ENCODE data around the gene RAB11FIP4.

Gene RAB11FIP4

DNA sequence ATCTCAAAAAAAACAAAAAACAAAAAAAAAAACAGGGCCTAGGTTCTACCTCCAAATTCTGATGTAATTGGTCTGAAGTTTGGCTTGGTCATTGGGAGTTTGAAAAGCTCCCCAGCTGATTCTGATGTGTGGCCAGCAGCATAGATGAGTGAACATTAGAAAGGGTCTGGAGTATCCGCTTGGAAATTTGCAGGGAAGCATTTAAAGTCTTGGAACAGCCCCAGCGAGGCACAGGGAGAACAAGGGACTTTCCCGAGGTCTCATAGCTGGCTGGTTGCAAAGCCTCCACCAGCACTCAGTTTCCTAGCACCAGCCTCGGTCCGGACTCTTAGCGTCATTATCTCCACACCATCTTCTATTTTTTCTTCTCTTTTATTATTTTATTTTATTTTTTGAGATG, 70.8 kb downstream of the RAB11FIP4 start:
- H3K4me1 ChIP-seq (ENCODE audit: control insufficient read depth, low read length): no peaks in the 10 kb centered on the region
- H3K9me3 ChIP-seq (ENCODE audit: control insufficient read depth, insufficient read depth, low read length): no peaks in the 10 kb centered on the region
- no peaks in the 10 kb centered on the region for H3K36me3 ChIP-seq (ENCODE audit: control insufficient read depth, low read length)
- no peaks in the 10 kb centered on the region for H4K20me1 ChIP-seq (ENCODE audit: control insufficient read depth, insufficient read depth, low read depth, low read length)
- no peaks in the 10 kb centered on the region for H3F3A ChIP-seq (ENCODE audit: control insufficient read depth, insufficient read depth)
- no peak overlapping the region for H3K27ac ChIP-seq (ENCODE audit: low read depth, low read length)
- TF ChIP-seq EZH2phosphoT487 (IDR thresholded peaks at IDR 0.05; ENCODE audit: borderline replicate concordance, low read length): no peak
- TF ChIP-seq, protein P1, sequence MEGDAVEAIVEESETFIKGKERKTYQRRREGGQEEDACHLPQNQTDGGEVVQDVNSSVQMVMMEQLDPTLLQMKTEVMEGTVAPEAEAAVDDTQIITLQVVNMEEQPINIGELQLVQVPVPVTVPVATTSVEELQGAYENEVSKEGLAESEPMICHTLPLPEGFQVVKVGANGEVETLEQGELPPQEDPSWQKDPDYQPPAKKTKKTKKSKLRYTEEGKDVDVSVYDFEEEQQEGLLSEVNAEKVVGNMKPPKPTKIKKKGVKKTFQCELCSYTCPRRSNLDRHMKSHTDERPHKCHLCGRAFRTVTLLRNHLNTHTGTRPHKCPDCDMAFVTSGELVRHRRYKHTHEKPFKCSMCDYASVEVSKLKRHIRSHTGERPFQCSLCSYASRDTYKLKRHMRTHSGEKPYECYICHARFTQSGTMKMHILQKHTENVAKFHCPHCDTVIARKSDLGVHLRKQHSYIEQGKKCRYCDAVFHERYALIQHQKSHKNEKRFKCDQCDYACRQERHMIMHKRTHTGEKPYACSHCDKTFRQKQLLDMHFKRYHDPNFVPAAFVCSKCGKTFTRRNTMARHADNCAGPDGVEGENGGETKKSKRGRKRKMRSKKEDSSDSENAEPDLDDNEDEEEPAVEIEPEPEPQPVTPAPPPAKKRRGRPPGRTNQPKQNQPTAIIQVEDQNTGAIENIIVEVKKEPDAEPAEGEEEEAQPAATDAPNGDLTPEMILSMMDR (IDR thresholded peaks at IDR 0.05; ENCODE audit: low read depth, low read length, poor library complexity, severe bottlenecking): no peak
- H3K79me2 ChIP-seq (ENCODE audit: control insufficient read depth, low read length): no peaks in the 10 kb centered on the region
- peaks cover 3% of the 10 kb centered on the region; the same call in 1 of the 2 replicates for H3K27me3 ChIP-seq (ENCODE audit: control insufficient read depth, low read length)
- H3K4me2 ChIP-seq (ENCODE audit: low read length): no peak overlapping the region
- no peak overlapping the region for H3K4me3 ChIP-seq (ENCODE audit: low read length)
- no peaks in the 10 kb centered on the region for H3K9me2 ChIP-seq (replicated peaks; ENCODE audit: control insufficient read depth, low read length)

DNA sequence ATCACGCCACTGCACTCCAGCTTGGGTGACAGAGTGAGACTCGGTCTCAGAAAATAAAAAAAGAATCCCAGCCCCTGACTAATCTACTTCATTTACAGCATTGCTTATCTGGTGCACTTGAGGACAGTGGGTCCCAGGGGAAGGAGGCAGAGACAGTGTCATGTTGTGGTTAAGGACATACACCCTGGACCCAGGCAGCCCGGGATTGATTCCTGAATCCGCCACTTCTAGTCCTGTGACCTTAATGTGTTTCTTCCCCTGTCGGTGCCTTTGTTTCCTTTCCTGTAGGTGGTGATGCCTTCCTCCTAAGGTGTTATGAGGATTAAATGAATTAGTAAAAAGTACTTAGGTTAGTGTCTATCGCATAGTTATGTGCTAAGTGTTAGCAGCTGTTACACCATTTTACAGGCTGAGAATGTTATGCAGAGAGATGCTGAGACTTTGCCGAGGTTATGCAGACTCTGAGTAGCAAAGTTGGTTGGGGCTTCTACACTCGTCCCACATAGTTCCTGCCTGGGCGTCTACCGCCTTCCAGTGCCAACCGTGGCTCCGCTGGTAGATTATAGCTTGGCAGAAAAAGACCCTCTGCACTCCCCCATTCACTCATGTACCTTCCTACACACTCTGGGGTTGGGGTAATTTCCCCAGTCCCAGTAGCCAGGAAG, 74.8 kb downstream of the RAB11FIP4 start:
- Histone ChIP-seq H3K27ac (ENCODE audit: low read depth, low read length) (no peak overlapping the region), H3K9me2 (replicated peaks; ENCODE audit: control insufficient read depth, low read length) (no peaks in the 10 kb centered on the region), H3K36me3 (ENCODE audit: control insufficient read depth, low read length) (no peaks in the 10 kb centered on the region), H3K4me1 (ENCODE audit: control insufficient read depth, low read length) (no peaks in the 10 kb centered on the region), H3K4me3 (ENCODE audit: low read length) (no peak overlapping the region), H3F3A (ENCODE audit: control insufficient read depth, insufficient read depth) (no peaks in the 10 kb centered on the region), H3K27me3 (ENCODE audit: control insufficient read depth, low read length) (no peaks in the 10 kb centered on the region), H3K4me2 (ENCODE audit: low read length) (no peak overlapping the region), H3K79me2 (ENCODE audit: control insufficient read depth, low read length) (no peaks in the 10 kb centered on the region), H3K9me3 (ENCODE audit: control insufficient read depth, insufficient read depth, low read length) (no peaks in the 10 kb centered on the region), H4K20me1 (ENCODE audit: control insufficient read depth, insufficient read depth, low read depth, low read length) (no peaks in the 10 kb centered on the region)
- TF ChIP-seq, protein P1 (IDR thresholded peaks at IDR 0.05; ENCODE audit: low read depth, low read length, poor library complexity, severe bottlenecking): no peak
- TF ChIP-seq EZH2phosphoT487 (IDR thresholded peaks at IDR 0.05; ENCODE audit: borderline replicate concordance, low read length): no peak

DNA sequence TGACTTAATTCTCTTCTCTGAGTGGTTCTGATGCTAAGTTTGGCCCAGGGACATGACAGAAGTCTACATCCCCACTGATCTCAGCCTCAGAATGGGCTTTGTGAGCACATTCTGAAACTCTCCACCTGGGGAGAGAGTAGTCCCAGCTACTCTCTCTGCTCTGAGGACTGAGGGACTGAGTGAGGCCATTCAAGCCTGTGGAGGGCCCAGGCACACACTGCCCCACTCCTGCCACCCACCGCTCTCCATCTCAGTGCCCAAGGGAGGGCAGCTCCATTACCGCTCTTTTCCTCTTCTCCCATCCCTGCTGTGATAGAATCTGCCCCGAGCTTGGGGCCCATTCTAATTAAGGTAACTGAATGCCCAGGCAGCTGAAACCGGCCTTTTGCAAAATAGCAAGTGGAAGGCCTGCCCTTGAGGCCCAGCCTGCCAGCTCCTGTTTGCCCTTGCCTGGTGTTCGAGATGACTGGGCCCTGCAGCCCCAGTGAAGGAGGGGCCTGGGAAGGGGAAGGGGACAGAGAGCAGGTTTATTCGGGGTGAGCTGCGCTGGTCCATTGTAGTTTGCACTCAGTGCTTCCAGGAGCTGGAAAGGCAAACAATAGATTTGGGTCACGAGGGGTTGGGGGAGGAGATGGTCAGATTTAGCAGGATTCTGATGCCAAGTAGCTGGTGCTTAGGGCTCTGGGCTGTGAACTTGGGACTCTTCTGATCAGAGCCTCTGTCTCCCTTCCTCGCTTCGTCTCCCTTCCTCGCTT, 76.2 kb downstream of the RAB11FIP4 start:
- no peak overlapping the region for H3K27ac ChIP-seq (ENCODE audit: low read depth, low read length)
- H3K4me2 ChIP-seq (ENCODE audit: low read length): no peak overlapping the region
- H3K79me2 ChIP-seq (ENCODE audit: control insufficient read depth, low read length): no peaks in the 10 kb centered on the region
- H3K36me3 ChIP-seq (ENCODE audit: control insufficient read depth, low read length): no peaks in the 10 kb centered on the region
- no peaks in the 10 kb centered on the region for H4K20me1 ChIP-seq (ENCODE audit: control insufficient read depth, insufficient read depth, low read depth, low read length)
- H3K27me3 ChIP-seq (ENCODE audit: control insufficient read depth, low read length): no peaks in the 10 kb centered on the region
- no peaks in the 10 kb centered on the region for H3K4me1 ChIP-seq (ENCODE audit: control insufficient read depth, low read length)
- no peaks in the 10 kb centered on the region for H3K9me3 ChIP-seq (ENCODE audit: control insufficient read depth, insufficient read depth, low read length)
- H3K9me2 ChIP-seq (replicated peaks; ENCODE audit: control insufficient read depth, low read length): no peaks in the 10 kb centered on the region
- TF ChIP-seq EZH2phosphoT487 (IDR thresholded peaks at IDR 0.05; ENCODE audit: borderline replicate concordance, low read length): no peak
- TF ChIP-seq, protein P1 (IDR thresholded peaks at IDR 0.05; ENCODE audit: low read depth, low read length, poor library complexity, severe bottlenecking): no peak
- H3F3A ChIP-seq (ENCODE audit: control insufficient read depth, insufficient read depth): no peaks in the 10 kb centered on the region
- H3K4me3 ChIP-seq (ENCODE audit: low read length): no peak overlapping the region
